ENCODE data around the gene ARL9.
"Not testable (repeated sequence)": the region's sequence is repeated elsewhere in the genome, so short reads cannot be mapped to it uniquely, and the experiment has no call there.

ARL9 gene, protein sequence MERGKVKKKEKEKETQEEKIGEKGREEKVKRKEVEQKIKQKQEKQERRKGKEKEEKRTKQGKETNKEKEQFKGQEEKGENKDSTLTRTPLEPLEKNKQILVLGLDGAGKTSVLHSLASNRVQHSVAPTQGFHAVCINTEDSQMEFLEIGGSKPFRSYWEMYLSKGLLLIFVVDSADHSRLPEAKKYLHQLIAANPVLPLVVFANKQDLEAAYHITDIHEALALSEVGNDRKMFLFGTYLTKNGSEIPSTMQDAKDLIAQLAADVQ

GRCh38 chr4:56505269-56506130 lies at the start of gene ARL9:
Gene ARL9 (plus strand): TSS chr4:56505791. CDS start chr4:56505863, 72 bp downstream.
- Histone ChIP-seq H3K4me1 (ENCODE audit: control insufficient read depth, insufficient read depth, low read length) (peaks cover 7% of the 10 kb centered on the region), H3K9ac (ENCODE audit: low read length) (peak within 1 kb of the TSS; percentile 58), H3K36me3 (ENCODE audit: control insufficient read depth, insufficient read depth, low read length, severe bottlenecking) (peaks cover 30% of the 10 kb centered on the region), H3K27me3 (replicated peaks; ENCODE audit: control insufficient read depth, insufficient read depth, low read length) (no peaks in the 10 kb centered on the region), H3K4me3 (ENCODE audit: low read length) (peak within 1 kb of the TSS; percentile 88), H3K9me3 (ENCODE audit: control insufficient read depth, low read length) (no peaks in the 10 kb centered on the region)
- DNase-seq (ENCODE audit: low read depth) = peak; percentile 67

DNA sequence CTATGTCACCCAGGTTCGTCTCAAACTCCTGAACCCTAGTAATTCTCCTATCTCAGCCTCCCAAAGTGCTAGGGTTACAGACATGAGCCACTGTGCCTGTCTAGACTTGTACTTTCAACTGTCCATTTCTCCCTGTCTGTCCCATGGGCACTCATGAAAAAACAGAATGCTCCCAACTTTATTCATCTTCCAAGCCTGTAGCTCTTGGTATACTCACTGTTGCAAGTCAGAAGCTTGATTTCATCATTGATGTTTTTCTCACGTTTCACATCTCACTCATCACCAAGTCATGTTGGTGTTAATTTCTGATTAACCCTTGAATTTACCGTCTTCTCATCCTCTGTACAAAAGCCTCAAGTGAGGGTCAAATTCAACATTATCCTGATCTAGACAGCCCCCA lies 45.5 kb upstream of the ARL9 start:
- DNase-seq (ENCODE audit: low read depth) = no peak
- Histone ChIP-seq H3K36me3 (ENCODE audit: control insufficient read depth, insufficient read depth, low read length, severe bottlenecking) (peaks cover 72% of the 10 kb centered on the region), H3K4me1 (ENCODE audit: control insufficient read depth, insufficient read depth, low read length) (peaks cover 12% of the 10 kb centered on the region), H3K4me3 (ENCODE audit: low read length) (no peak overlapping the region), H3K9me3 (ENCODE audit: control insufficient read depth, low read length) (no peaks in the 10 kb centered on the region), H3K27me3 (replicated peaks; ENCODE audit: control insufficient read depth, insufficient read depth, low read length) (no peaks in the 10 kb centered on the region), H3K9ac (ENCODE audit: low read length) (peak overlapping the region; percentile 20)

- Histone ChIP-seq H3K27me3 (replicated peaks; ENCODE audit: control insufficient read depth, insufficient read depth, low read length) (no peaks in the 10 kb centered on the region), H3K4me1 (ENCODE audit: control insufficient read depth, insufficient read depth, low read length) (peaks cover 24% of the 10 kb centered on the region), H3K4me3 (ENCODE audit: low read length) (no peak overlapping the region), H3K9me3 (ENCODE audit: control insufficient read depth, low read length) (no peaks in the 10 kb centered on the region), H3K36me3 (ENCODE audit: control insufficient read depth, insufficient read depth, low read length, severe bottlenecking) (peaks cover 52% of the 10 kb centered on the region), H3K9ac (ENCODE audit: low read length) (no peak overlapping the region)
- DNase-seq (ENCODE audit: low read depth) = no peak
Measured at GRCh38 chr4:56462157-56462556, 43.4 kb upstream of the ARL9 start.

DNA sequence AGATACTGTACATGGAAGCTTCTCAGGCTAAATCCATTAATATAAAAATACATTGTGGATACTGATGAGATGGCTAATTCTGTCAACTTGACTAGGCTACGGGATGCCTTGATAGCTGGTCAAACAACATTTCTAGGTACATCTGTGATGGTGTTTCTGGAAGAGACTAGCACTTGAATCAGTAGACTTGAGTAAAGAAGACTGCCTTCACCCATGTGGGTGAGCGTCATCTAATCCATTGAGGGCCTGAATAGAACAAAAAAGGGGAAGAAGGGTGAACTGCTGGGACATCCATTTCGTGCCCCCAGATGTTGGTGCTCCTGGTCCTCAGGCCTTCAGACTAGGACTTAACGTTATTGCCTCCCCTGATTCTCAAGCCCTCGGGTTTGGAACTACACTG lies 41.9 kb upstream of the ARL9 start:
- no peak for DNase-seq (ENCODE audit: low read depth)
- Histone ChIP-seq H3K4me1 (ENCODE audit: control insufficient read depth, insufficient read depth, low read length) (peaks cover 29% of the 10 kb centered on the region), H3K36me3 (ENCODE audit: control insufficient read depth, insufficient read depth, low read length, severe bottlenecking) (peaks cover 39% of the 10 kb centered on the region), H3K9me3 (ENCODE audit: control insufficient read depth, low read length) (no peaks in the 10 kb centered on the region), H3K27me3 (replicated peaks; ENCODE audit: control insufficient read depth, insufficient read depth, low read length) (no peaks in the 10 kb centered on the region), H3K9ac (ENCODE audit: low read length) (no peak overlapping the region), H3K4me3 (ENCODE audit: low read length) (no peak overlapping the region)

DNA sequence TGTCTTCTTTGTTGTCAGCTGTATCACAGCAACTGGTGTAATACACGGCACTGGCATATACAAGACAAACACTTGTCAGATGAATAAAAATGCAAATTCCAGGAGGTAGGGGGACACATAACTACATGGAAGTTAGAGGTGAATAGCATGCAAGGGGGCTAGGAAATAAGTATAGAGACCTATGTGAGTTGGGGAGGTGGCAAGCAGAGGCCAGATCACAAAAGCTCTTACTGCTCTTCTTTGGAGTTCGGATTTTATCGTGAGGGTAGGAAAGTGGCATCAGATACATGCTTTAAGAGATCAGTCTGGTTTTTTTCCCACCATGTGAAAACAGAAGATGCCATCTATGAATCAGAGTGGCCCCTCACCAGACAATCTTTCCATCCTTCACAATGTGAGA lies 41.0 kb upstream of the ARL9 start:
- no peaks in the 10 kb centered on the region for H3K9me3 ChIP-seq (ENCODE audit: control insufficient read depth, low read length)
- H3K4me3 ChIP-seq (ENCODE audit: low read length) = no peak overlapping the region
- no peaks in the 10 kb centered on the region for H3K27me3 ChIP-seq (replicated peaks; ENCODE audit: control insufficient read depth, insufficient read depth, low read length)
- no peak overlapping the region for H3K9ac ChIP-seq (ENCODE audit: low read length)
- no peak for DNase-seq (ENCODE audit: low read depth)
- H3K36me3 ChIP-seq (ENCODE audit: control insufficient read depth, insufficient read depth, low read length, severe bottlenecking) = peaks cover 34% of the 10 kb centered on the region
- H3K4me1 ChIP-seq (ENCODE audit: control insufficient read depth, insufficient read depth, low read length) = peaks cover 35% of the 10 kb centered on the region

GRCh38 chr4:56465599-56466295 lies 39.8 kb upstream of the ARL9 start:
- Histone ChIP-seq H3K4me3 (ENCODE audit: low read length) (peak overlapping the region; percentile 88), H3K36me3 (ENCODE audit: control insufficient read depth, insufficient read depth, low read length, severe bottlenecking) (peaks cover 24% of the 10 kb centered on the region), H3K4me1 (ENCODE audit: control insufficient read depth, insufficient read depth, low read length) (peaks cover 29% of the 10 kb centered on the region), H3K27me3 (replicated peaks; ENCODE audit: control insufficient read depth, insufficient read depth, low read length) (no peaks in the 10 kb centered on the region), H3K9me3 (ENCODE audit: control insufficient read depth, low read length) (no peaks in the 10 kb centered on the region), H3K9ac (ENCODE audit: low read length) (peak overlapping the region; percentile 92)
- DNase-seq (ENCODE audit: low read depth) = peak; percentile 16

- Histone ChIP-seq H3K36me3 (ENCODE audit: control insufficient read depth, insufficient read depth, low read length, severe bottlenecking) (peaks cover 24% of the 10 kb centered on the region), H3K4me1 (ENCODE audit: control insufficient read depth, insufficient read depth, low read length) (peaks cover 29% of the 10 kb centered on the region), H3K9ac (ENCODE audit: low read length) (peak overlapping the region; percentile 92), H3K4me3 (ENCODE audit: low read length) (peak overlapping the region; percentile 88)
- not testable (repeated sequence) for H3K27me3 ChIP-seq (replicated peaks; ENCODE audit: control insufficient read depth, insufficient read depth, low read length); H3K9me3 ChIP-seq (ENCODE audit: control insufficient read depth, low read length)
- DNase-seq (ENCODE audit: low read depth) = peak; percentile 67
Measured at GRCh38 chr4:56466296-56466761, 39.3 kb upstream of the ARL9 start.

- Histone ChIP-seq H3K9ac (ENCODE audit: low read length) (peak overlapping the region; percentile 92), H3K4me3 (ENCODE audit: low read length) (peak overlapping the region; percentile 88), H3K36me3 (ENCODE audit: control insufficient read depth, insufficient read depth, low read length, severe bottlenecking) (peaks cover 24% of the 10 kb centered on the region), H3K4me1 (ENCODE audit: control insufficient read depth, insufficient read depth, low read length) (peaks cover 29% of the 10 kb centered on the region), H3K9me3 (ENCODE audit: control insufficient read depth, low read length) (no peaks in the 10 kb centered on the region), H3K27me3 (replicated peaks; ENCODE audit: control insufficient read depth, insufficient read depth, low read length) (no peaks in the 10 kb centered on the region)
- peak; percentile 45 for DNase-seq (ENCODE audit: low read depth)
Measured at GRCh38 chr4:56466910-56467283, 38.7 kb upstream of the ARL9 start.

- Histone ChIP-seq H3K4me1 (ENCODE audit: control insufficient read depth, insufficient read depth, low read length) (peaks cover 29% of the 10 kb centered on the region), H3K9ac (ENCODE audit: low read length) (peak within 1 kb of the TSS; percentile 92), H3K27me3 (replicated peaks; ENCODE audit: control insufficient read depth, insufficient read depth, low read length) (no peaks in the 10 kb centered on the region), H3K36me3 (ENCODE audit: control insufficient read depth, insufficient read depth, low read length, severe bottlenecking) (peaks cover 24% of the 10 kb centered on the region), H3K4me3 (ENCODE audit: low read length) (peak within 1 kb of the TSS; percentile 88), H3K9me3 (ENCODE audit: control insufficient read depth, low read length) (no peaks in the 10 kb centered on the region)
- DNase-seq (ENCODE audit: low read depth) = peak; percentile 97
Measured at GRCh38 chr4:56467284-56468096, 38.1 kb upstream of the ARL9 start, which contains the start of gene SRP72. Gene SRP72 (plus strand): TSS chr4:56467617. CDS start chr4:56467636, 19 bp downstream.

GRCh38 chr4:56468097-56468422 lies 37.5 kb upstream of the ARL9 start:
- Histone ChIP-seq H3K36me3 (ENCODE audit: control insufficient read depth, insufficient read depth, low read length, severe bottlenecking) (peaks cover 25% of the 10 kb centered on the region), H3K27me3 (replicated peaks; ENCODE audit: control insufficient read depth, insufficient read depth, low read length) (no peaks in the 10 kb centered on the region), H3K4me1 (ENCODE audit: control insufficient read depth, insufficient read depth, low read length) (peaks cover 29% of the 10 kb centered on the region), H3K9ac (ENCODE audit: low read length) (peak overlapping the region; percentile 92), H3K4me3 (ENCODE audit: low read length) (peak overlapping the region; percentile 88), H3K9me3 (ENCODE audit: control insufficient read depth, low read length) (no peaks in the 10 kb centered on the region)
- DNase-seq (ENCODE audit: low read depth) = no peak
